Measurements from ENCODE around the gene SCML2. TPM values are rescaled to one million over a fixed set of nuclear protein-coding genes. Genes with fewer than 3 reads are reported as not detected.
"Not testable (repeated sequence)": the region's sequence is repeated elsewhere in the genome, so short reads cannot be mapped to it uniquely, and the experiment has no call there.

Gene SCML2
- total and polyA plus RNA-seq, 9 donors = 3.1 to 6.7 (median 5.1) TPM

- H3K9me3 ChIP-seq = peaks cover 0 to 3% of the 10 kb centered on the region in 2 donors
- no peaks in the 10 kb centered on the region for H3K4me1 ChIP-seq (ENCODE audit: insufficient read depth)
- intact Hi-C loops (cut with DNase I) = no loop called here
- H3K27ac ChIP-seq = no peak overlapping the region
- DNase-seq = no peak
- no peak overlapping the region for H3K4me3 ChIP-seq
- no peaks in the 10 kb centered on the region for H3K36me3 ChIP-seq
- no peaks in the 10 kb centered on the region for H3K27me3 ChIP-seq
- 47 to 75% (median 63%) methylated on average over 1 of the region's 1 CpG for WGBS, 3 donors
- TF ChIP-seq CTCF (IDR thresholded peaks at IDR 0.05) = no peak
- no peak for TF ChIP-seq EP300 (IDR thresholded peaks at IDR 0.05)
- no peak for TF ChIP-seq POLR2A (IDR thresholded peaks at IDR 0.05)
These were observed 82.8 kb downstream of the SCML2 start for GRCh38 chrX:18271725-18272124.

GRCh38 chrX:18271309-18271708 is 83.2 kb downstream of the SCML2 start:
- no peaks in the 10 kb centered on the region for H3K4me1 ChIP-seq (ENCODE audit: insufficient read depth)
- H3K27me3 ChIP-seq = no peaks in the 10 kb centered on the region
- intact Hi-C loops (cut with DNase I) = no loop called here
- WGBS, 3 donors = 75 to 86% (median 75%) methylated on average over 2 of the region's 2 CpGs
- no peak for DNase-seq
- TF ChIP-seq POLR2A (IDR thresholded peaks at IDR 0.05) (no peak), CTCF (IDR thresholded peaks at IDR 0.05) (no peak), EP300 (IDR thresholded peaks at IDR 0.05) (no peak)
- H3K27ac ChIP-seq = no peak overlapping the region
- H3K4me3 ChIP-seq = no peak overlapping the region
- H3K36me3 ChIP-seq = no peaks in the 10 kb centered on the region
- peaks cover 0 to 3% of the 10 kb centered on the region in 2 donors for H3K9me3 ChIP-seq

GRCh38 chrX:18255059-18255458 is 99.4 kb downstream of the SCML2 start:
- Histone ChIP-seq H3K4me1 (ENCODE audit: insufficient read depth) (no peaks in the 10 kb centered on the region), H3K9me3 (no peaks in the 10 kb centered on the region), H3K4me3 (no peak overlapping the region), H3K27me3 (no peaks in the 10 kb centered on the region), H3K36me3 (no peaks in the 10 kb centered on the region), H3K27ac (no peak overlapping the region)
- 78 to 97% (median 88%) methylated on average over 1 of the region's 1 CpG for WGBS, 3 donors
- no peak for TF ChIP-seq CTCF (IDR thresholded peaks at IDR 0.05)
- no peak for TF ChIP-seq POLR2A (IDR thresholded peaks at IDR 0.05)
- no peak for TF ChIP-seq EP300 (IDR thresholded peaks at IDR 0.05)
- intact Hi-C loops (cut with DNase I) = no loop called here
- no peak for DNase-seq

GRCh38 chrX:18252644-18253359 is 101.7 kb downstream of the SCML2 start:
- no peak for DNase-seq
- H3K4me1 ChIP-seq (ENCODE audit: insufficient read depth) = no peaks in the 10 kb centered on the region
- no peaks in the 10 kb centered on the region for H3K27me3 ChIP-seq
- no peaks in the 10 kb centered on the region for H3K36me3 ChIP-seq
- 33 to 58% (median 43%) methylated on average over 3 of the region's 3 CpGs for WGBS, 3 donors
- H3K4me3 ChIP-seq = no peak overlapping the region
- no peaks in the 10 kb centered on the region for H3K9me3 ChIP-seq
- intact Hi-C loops (cut with DNase I) = no loop called here
- H3K27ac ChIP-seq = no peak overlapping the region
- TF ChIP-seq POLR2A (IDR thresholded peaks at IDR 0.05) (no peak), CTCF (IDR thresholded peaks at IDR 0.05) (no peak), EP300 (IDR thresholded peaks at IDR 0.05) (no peak)

GRCh38 chrX:18229646-18230045 is 124.8 kb downstream of the SCML2 start:
- H3K27me3 ChIP-seq; DNase-seq; H3K27ac ChIP-seq; H3K4me3 ChIP-seq; H3K4me1 ChIP-seq (ENCODE audit: insufficient read depth); H3K9me3 ChIP-seq; intact Hi-C loops (cut with DNase I); H3K36me3 ChIP-seq: not testable (repeated sequence)
- WGBS, 3 donors = 64 to 79% (median 72%) methylated on average over 18 to 21 of the region's 21 CpGs
